Ovary (tissue), 9 donors: ENCODE data around the gene LRRC70. TPM values are rescaled to one million over a fixed set of nuclear protein-coding genes. Genes with fewer than 3 reads are reported as not detected.
"Not testable (repeated sequence)": the region's sequence is repeated elsewhere in the genome, so short reads cannot be mapped to it uniquely, and the experiment has no call there.

Experiments
- DNase-seq, 5 donors: peaks; one replicate each; pipeline ENCODE4 v3.0.0-alpha.2; 2019 to 2020
- H3K27ac ChIP-seq, 2 donors: fragments of 200-600 bp; one replicate each; pipeline versions ENCODE4 v1.5.1 to v1.8.0; 2019 to 2022
- H3K27me3 ChIP-seq: fragments of 200-600 bp; one replicate; pipeline ENCODE4 v1.8.0; 2022
- H3K36me3 ChIP-seq: fragments of 200-600 bp; sonication (generic); one replicate; pipeline ENCODE4 v1.5.1; 2019
- H3K4me1 ChIP-seq: one replicate; pipeline ENCODE4 v1.8.1; 2013; ENCODE audit warnings: mild to moderate bottlenecking, moderate library complexity; ENCODE audit not compliant: insufficient read depth
- H3K4me3 ChIP-seq: fragments of 200-600 bp; sonication (generic); one replicate; pipeline ENCODE4 v1.5.1; 2017
- H3K9me3 ChIP-seq, 2 donors: fragments of 200-600 bp in 1 of 2; sonication (generic) in 1 of 2; one replicate each; pipeline versions ENCODE4 v1.5.1 to v1.8.1; 2013 to 2019; ENCODE audit warnings: mild to moderate bottlenecking in 1 of 2, moderate library complexity in 1 of 2
- CTCF ChIP-seq, 3 donors: fragments of 450-650 bp in 2 of 3; fragments of 200-600 bp in 1 of 3; IDR thresholded peaks; one replicate each; pipeline versions ENCODE4 v1.5.1 to v1.8.0; 2016 to 2022; ENCODE audit warnings: antibody characterized with exemption in 3 of 3, mild to moderate bottlenecking in 1 of 3
- EP300 ChIP-seq: sonication (generic); formaldehyde crosslinking; IDR thresholded peaks from one replicate; pipeline ENCODE4 v1.6.1; 2017; ENCODE audit warnings: antibody characterized with exemption
- POLR2A ChIP-seq: fragments of 450-650 bp; IDR thresholded peaks from one replicate; pipeline ENCODE4 v1.6.1; 2017; ENCODE audit warnings: antibody characterized with exemption, mild to moderate bottlenecking, moderate library complexity
- WGBS, 3 donors: extraction: QIAGEN DNeasy Blood & Tissue Kit in 1 of 3; methylation state at CpG; one replicate each; pipeline versions ENCODE4 v1.1.5 to v1.1.7; 2013 to 2017; 5-methylcytosine and 5-hydroxymethylcytosine counted together
- intact Hi-C, 4 donors: fragments of 100-400 bp; cut with DNase I; formaldehyde crosslinking; loops; one replicate each; pipeline versions ENCODE4 v1.11.0 to v1.15.1; 2022 to 2023
- polyA plus RNA-seq, 2 donors: library from polyadenylated mRNA; stranded (reverse); fragments of 200-250 nt in 1 of 2; fragments of 350-450 nt in 1 of 2; fragmentation: Illumina TruSeq in 1 of 2; extraction: RNeasy Lipid Tissue Mini Kit (QIAGEN cat#74804) in 1 of 2; gene quantifications; one replicate each; pipeline ENCODE4 v1.2.3, GENCODE V29; 2013 to 2014
- total RNA-seq, 7 donors: library from RNA; depleted of rRNA in 2 of 7; stranded (reverse); fragments of >200 nt in 2 of 7; fragmentation: NEBNext Ultra II Directional in 3 of 7; extraction: Animal tissue kit (Norgen Biotek cat#: 25700) in 3 of 7; gene quantifications; one replicate each; pipeline versions ENCODE4 v1.1.0 to v1.2.4, GENCODE V29; 2016 to 2023
- donor health status: DM: no; HTN: no; CAD: no; lungs with moderate emphysema.
- donor health status: DM: no; HTN: no; CAD: no.
- donor health status: Bipolar disorder and iron deficiency.
- donor health status: DM: yes; HTN: yes; CAD: no.
- donor health status: DM: no; HTN: no; CAD: no.
- donor health status: DM: yes; HTN: yes; CAD: no.

The LRRC70 gene
- total and polyA plus RNA-seq, 9 donors: 2.2 to 7.5 (median 3.3) TPM

- Histone ChIP-seq H3K36me3 (no peaks in the 10 kb centered on the region), H3K27ac (no peak overlapping the region), H3K9me3 (no peaks in the 10 kb centered on the region), H3K27me3 (no peaks in the 10 kb centered on the region), H3K4me1 (no peaks in the 10 kb centered on the region), H3K4me3 (no peak overlapping the region)
- no peak for DNase-seq
- intact Hi-C loops: no loop called here
- TF ChIP-seq CTCF (IDR thresholded peaks at IDR 0.05): no peak
- no peak for TF ChIP-seq POLR2A
- TF ChIP-seq EP300: no peak
These were observed 39.3 kb downstream of the LRRC70 start for GRCh38 chr5:62617943-62618342.

DNA sequence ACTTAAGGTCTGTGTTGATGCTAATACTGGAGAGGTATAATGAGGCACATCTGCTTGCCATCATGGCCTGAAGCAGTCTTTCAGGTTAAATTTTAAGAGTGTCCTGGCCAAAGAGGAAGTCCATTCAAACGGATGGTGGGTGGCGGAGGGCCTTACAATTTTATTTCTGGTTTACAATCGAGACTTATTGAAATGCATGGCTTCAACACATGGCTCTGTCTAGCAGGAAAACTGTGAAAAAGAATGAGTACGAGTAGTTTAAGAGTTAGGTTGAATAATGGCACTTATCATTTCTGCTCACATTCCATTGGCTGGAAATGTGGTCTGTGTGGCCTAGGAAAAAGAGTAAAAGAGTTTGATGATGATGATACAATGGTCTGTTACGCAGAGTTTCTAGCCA, 42.1 kb downstream of the LRRC70 start:
- no peak for TF ChIP-seq CTCF (IDR thresholded peaks at IDR 0.05)
- TF ChIP-seq POLR2A: no peak
- no peak for TF ChIP-seq EP300
- no peaks in the 10 kb centered on the region for H3K9me3 ChIP-seq
- intact Hi-C loops: no loop called here
- H3K27ac ChIP-seq: no peak overlapping the region
- 92 to 94% (median 94%) methylated on average over 5 of the region's 5 CpGs for WGBS, 3 donors
- no peak for DNase-seq
- H3K4me3 ChIP-seq: no peak overlapping the region
- no peaks in the 10 kb centered on the region for H3K27me3 ChIP-seq
- H3K36me3 ChIP-seq: no peaks in the 10 kb centered on the region
- no peaks in the 10 kb centered on the region for H3K4me1 ChIP-seq

DNA sequence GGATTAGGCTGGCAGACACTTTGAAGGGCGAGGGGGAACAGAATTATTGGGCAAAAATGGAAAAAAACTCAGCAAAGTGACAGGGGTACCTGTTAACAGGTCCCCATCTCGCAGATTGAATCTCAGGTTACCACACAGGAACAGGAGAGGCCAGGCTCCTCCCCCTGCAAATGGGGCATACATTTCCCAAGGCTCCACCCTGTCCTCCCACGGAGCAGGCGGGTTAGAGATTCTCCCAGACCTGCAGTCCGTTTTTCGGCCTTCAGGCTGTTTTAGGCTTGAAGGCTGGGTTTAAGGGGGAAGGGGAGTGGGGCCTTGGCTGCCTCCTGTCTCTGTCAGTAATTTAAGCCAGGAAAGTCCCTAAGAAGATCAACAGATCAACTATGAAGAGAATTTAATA, 42.7 kb downstream of the LRRC70 start:
- Histone ChIP-seq H3K27me3 (no peaks in the 10 kb centered on the region), H3K4me3 (no peak overlapping the region), H3K9me3 (no peaks in the 10 kb centered on the region), H3K36me3 (no peaks in the 10 kb centered on the region), H3K4me1 (no peaks in the 10 kb centered on the region), H3K27ac (no peak overlapping the region)
- WGBS, 3 donors: 65 to 79% (median 72%) methylated on average over 6 of the region's 6 CpGs
- intact Hi-C loops: no loop called here
- TF ChIP-seq POLR2A: no peak
- TF ChIP-seq CTCF (IDR thresholded peaks at IDR 0.05): no peak
- TF ChIP-seq EP300: no peak
- DNase-seq: no peak

DNA sequence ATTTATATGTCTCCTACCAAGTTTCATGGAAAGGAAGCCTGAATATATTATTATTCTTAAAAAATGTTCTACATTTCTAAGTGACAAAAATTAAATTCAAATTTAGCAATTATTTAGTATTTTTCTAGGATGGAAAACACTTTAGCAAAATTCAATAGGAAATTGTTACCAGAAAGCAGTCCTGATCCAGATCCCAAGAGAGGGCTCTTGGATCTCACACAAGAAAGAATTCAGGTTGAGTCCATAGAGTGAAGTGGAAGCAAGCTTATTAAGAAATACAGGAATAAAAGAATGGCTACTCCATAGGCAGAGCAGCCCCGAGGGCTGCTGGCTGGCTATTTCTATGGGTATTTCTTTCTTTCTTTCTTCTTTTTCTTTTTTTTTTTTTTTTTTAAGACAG, 44.7 kb downstream of the LRRC70 start:
- intact Hi-C loops: no loop called here

DNA sequence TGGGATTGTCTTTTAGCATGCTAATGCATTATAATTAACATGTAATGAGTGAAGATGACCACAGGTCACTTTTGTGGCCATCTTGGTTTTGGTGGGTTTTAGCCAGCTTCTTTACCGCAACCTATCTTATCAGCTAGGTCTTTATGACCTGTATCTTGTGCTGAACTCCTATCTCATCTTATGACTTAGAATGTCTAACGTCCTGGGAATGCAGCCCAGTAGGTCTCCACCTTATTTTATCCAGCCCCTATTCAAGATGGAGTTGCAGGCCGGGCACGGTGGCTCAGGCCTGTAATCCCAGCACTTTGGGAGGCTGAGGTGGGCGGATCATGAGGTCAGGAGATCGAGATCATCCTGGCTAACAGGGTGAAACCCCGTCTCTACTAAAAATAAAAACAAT, 45.8 kb downstream of the LRRC70 start:
- H3K4me1 ChIP-seq, DNase-seq, H3K27ac ChIP-seq, H3K36me3 ChIP-seq, H3K27me3 ChIP-seq, H3K9me3 ChIP-seq, H3K4me3 ChIP-seq, intact Hi-C loops: not testable (repeated sequence)
- 93 to 96% (median 95%) methylated on average over 7 of the region's 7 CpGs for WGBS, 3 donors

More for the DNA sequence above, 44.7 kb downstream of the LRRC70 start:
- H3K9me3 ChIP-seq: no peaks in the 10 kb centered on the region
- no peak for DNase-seq
- H3K4me3 ChIP-seq: no peak overlapping the region
- H3K27me3 ChIP-seq: no peaks in the 10 kb centered on the region
- no peaks in the 10 kb centered on the region for H3K36me3 ChIP-seq
- H3K4me1 ChIP-seq: no peaks in the 10 kb centered on the region
- 92 to 100% (median 93%) methylated on average over 1 of the region's 1 CpG for WGBS, 3 donors
- TF ChIP-seq CTCF (IDR thresholded peaks at IDR 0.05) (no peak), EP300 (no peak), POLR2A (no peak)
- no peak overlapping the region for H3K27ac ChIP-seq
